SK-N-SH (cell line): ENCODE measurements around the gene ARFGEF2. TPM values are rescaled to one million over a fixed set of nuclear protein-coding genes. Genes with fewer than 3 reads are reported as not detected.

ENCODE experiments used
- CTCF ChIA-PET: fragments of 300-600, 350-600 bp; formaldehyde crosslinking; extraction: SDS; loops from one replicate; lab custom pipeline; 2021; lab: Yijun Ruan, JAX
- POLR2A ChIA-PET: fragments of 350-600 bp; sonication (Branson Sonifier 250); formaldehyde crosslinking; extraction: SDS; loops from one replicate; lab custom pipeline; 2020; ENCODE audit warnings: antibody characterized with exemption, inconsistent platforms; lab: Yijun Ruan, JAX
- DNase-seq: peaks from one replicate; pipeline ENCODE4 v3.0.0; 2012
- H2AFZ ChIP-seq: fragments of 200-600 bp; sonication (generic); 2 replicates; pipeline ENCODE4 v1.8.1; 2016; ENCODE audit warnings: antibody characterized with exemption, mild to moderate bottlenecking, low read depth
- H3F3A ChIP-seq: fragments of 200-600 bp; sonication (generic); replicated peaks from 2 replicates; pipeline ENCODE3; 2016; ENCODE audit warnings: antibody characterized with exemption, mild to moderate bottlenecking; ENCODE audit not compliant: insufficient read depth
- H3K27ac ChIP-seq, 2 experiments: fragments of 200-500 bp in 1 of 2; fragments of 200-600 bp in 1 of 2; sonication (Bioruptor generic) in 1 of 2; sonication (generic), shearing (Covaris generic) in 1 of 2; 2 replicates each; pipeline versions ENCODE4 v1.5.1 to v1.6.1; 2014 to 2016; ENCODE audit warnings: low read depth in 2 of 2, inconsistent platforms in 1 of 2, low read length in 1 of 2, mild to moderate bottlenecking in 1 of 2, mixed read lengths in 1 of 2
- H3K27me3 ChIP-seq: fragments of 200-600 bp; sonication (generic), shearing (Covaris generic); 2 replicates; pipeline ENCODE4 v1.6.1; 2016; ENCODE audit warnings: mixed run types; ENCODE audit not compliant: insufficient read depth
- H3K36me3 ChIP-seq, 2 experiments: fragments of 200-500 bp in 1 of 2; fragments of 200-600 bp in 1 of 2; sonication (Bioruptor generic) in 1 of 2; sonication (generic) in 1 of 2; replicated peaks in 1 of 2; 2 replicates each; pipeline versions ENCODE3 to v1.5.1; 2014 to 2016; ENCODE audit warnings: low read length in 1 of 2, mild to moderate bottlenecking in 1 of 2; ENCODE audit not compliant: insufficient read depth in 2 of 2, control insufficient read depth in 1 of 2
- H3K4me1 ChIP-seq, 2 experiments: fragments of 200-500 bp in 1 of 2; fragments of 200-600 bp in 1 of 2; sonication (Bioruptor generic) in 1 of 2; sonication (generic), shearing (Covaris generic) in 1 of 2; 2 replicates each; pipeline versions ENCODE4 v1.5.1 to v1.6.1; 2014 to 2016; ENCODE audit warnings: low read depth in 1 of 2, low read length in 1 of 2, mixed run types in 1 of 2; ENCODE audit not compliant: insufficient read depth in 2 of 2, control insufficient read depth in 1 of 2
- H3K4me2 ChIP-seq: fragments of 200-600 bp; sonication (generic), shearing (Covaris generic); 2 replicates; pipeline ENCODE4 v1.6.1; 2017; ENCODE audit warnings: mixed run types
- H3K4me3 ChIP-seq, 2 experiments: fragments of 200-500 bp in 1 of 2; fragments of 200-600 bp in 1 of 2; sonication (Bioruptor generic) in 1 of 2; sonication (generic), shearing (Covaris generic) in 1 of 2; 2 replicates each; pipeline versions ENCODE4 v1.5.1 to v1.8.1; 2014 to 2016; ENCODE audit warnings: low read depth in 2 of 2, inconsistent platforms in 1 of 2, low read length in 1 of 2, mild to moderate bottlenecking in 1 of 2, mixed read lengths in 1 of 2, moderate library complexity in 1 of 2
- H3K79me2 ChIP-seq: fragments of 200-600 bp; sonication (generic); 2 replicates; pipeline ENCODE4 v1.8.1; 2017; ENCODE audit warnings: mild to moderate bottlenecking; ENCODE audit not compliant: insufficient read depth
- H3K9ac ChIP-seq: fragments of 200-600 bp; sonication (generic); 2 replicates; pipeline ENCODE4 v1.6.1; 2017; ENCODE audit warnings: mixed run types
- H3K9me2 ChIP-seq: fragments of 200-600 bp; sonication (generic); 2 replicates; pipeline ENCODE4 v1.6.1; 2017; ENCODE audit warnings: mixed run types
- H3K9me3 ChIP-seq: fragments of 200-600 bp; sonication (generic); 2 replicates; pipeline ENCODE4 v1.6.1; 2017; ENCODE audit warnings: mixed run types, mild to moderate bottlenecking, moderate library complexity
- H4K20me1 ChIP-seq: fragments of 200-600 bp; sonication (generic); 2 replicates; pipeline ENCODE4 v1.6.1; 2017; ENCODE audit warnings: mild to moderate bottlenecking, mixed run types; ENCODE audit not compliant: insufficient read depth
- CTCF ChIP-seq: fragments of 200-600 bp; sonication (generic); IDR thresholded peaks from 2 replicates; pipeline ENCODE4 v1.6.1; 2017; ENCODE audit warnings: antibody characterized with exemption, mild to moderate bottlenecking, moderate library complexity
- EP300 ChIP-seq, 2 experiments: IDR thresholded peaks; 2 replicates each; pipeline versions ENCODE4 v1.4.0 to v1.6.1; 2012; ENCODE audit warnings: borderline replicate concordance in 1 of 2, low read depth in 1 of 2, low read length in 1 of 2
- MEF2A ChIP-seq: IDR thresholded peaks from 2 replicates; pipeline ENCODE4 v1.4.0; 2012; ENCODE audit warnings: low read depth, borderline replicate concordance
- MXI1 ChIP-seq: IDR thresholded peaks from 2 replicates; pipeline ENCODE4 v1.6.1; 2012; ENCODE audit warnings: mild to moderate bottlenecking, low read depth, low read length, improper control_type of control experiment
- NRF1 ChIP-seq: IDR thresholded peaks from 2 replicates; pipeline ENCODE4 v1.6.1; 2012; ENCODE audit warnings: low read depth, mild to moderate bottlenecking, low read length
- RAD21 ChIP-seq: IDR thresholded peaks from 2 replicates; pipeline ENCODE4 v1.6.1; 2012; ENCODE audit warnings: mild to moderate bottlenecking, low read length
- SIN3A ChIP-seq: IDR thresholded peaks from 2 replicates; pipeline ENCODE4 v1.6.1; 2012; ENCODE audit warnings: low read depth, mild to moderate bottlenecking, low read length, moderate library complexity, borderline replicate concordance
- SMC3 ChIP-seq: IDR thresholded peaks from 2 replicates; pipeline ENCODE4 v1.6.1; 2012; ENCODE audit warnings: low read depth, low read length, improper control_type of control experiment
- TCF12 ChIP-seq: IDR thresholded peaks from 2 replicates; pipeline ENCODE4 v1.4.0; 2012
- USF1 ChIP-seq: IDR thresholded peaks from 2 replicates; pipeline ENCODE4 v1.4.0; 2012; ENCODE audit warnings: low read depth, borderline replicate concordance
- ZBTB33 ChIP-seq: IDR thresholded peaks from 2 replicates; pipeline ENCODE4 v1.4.0; 2012; ENCODE audit warnings: low read depth, borderline replicate concordance
- WGBS: methylation state at CpG from one replicate; pipeline ENCODE4 v1.1.6; 2017; ENCODE audit warnings: low lambda C conversion rate; 5-methylcytosine and 5-hydroxymethylcytosine counted together
- polyA plus RNA-seq, 3 experiments: library from polyadenylated mRNA; depleted of rRNA; stranded (reverse); fragments of >200 nt; gene quantifications; 2 replicates each; pipeline ENCODE4 v1.2.3, GENCODE V29; 2012

ARFGEF2 gene
- polyA plus RNA-seq, 1 of the 3 experiments (the other 2 are of a cell fraction): 6.1 TPM

DNA sequence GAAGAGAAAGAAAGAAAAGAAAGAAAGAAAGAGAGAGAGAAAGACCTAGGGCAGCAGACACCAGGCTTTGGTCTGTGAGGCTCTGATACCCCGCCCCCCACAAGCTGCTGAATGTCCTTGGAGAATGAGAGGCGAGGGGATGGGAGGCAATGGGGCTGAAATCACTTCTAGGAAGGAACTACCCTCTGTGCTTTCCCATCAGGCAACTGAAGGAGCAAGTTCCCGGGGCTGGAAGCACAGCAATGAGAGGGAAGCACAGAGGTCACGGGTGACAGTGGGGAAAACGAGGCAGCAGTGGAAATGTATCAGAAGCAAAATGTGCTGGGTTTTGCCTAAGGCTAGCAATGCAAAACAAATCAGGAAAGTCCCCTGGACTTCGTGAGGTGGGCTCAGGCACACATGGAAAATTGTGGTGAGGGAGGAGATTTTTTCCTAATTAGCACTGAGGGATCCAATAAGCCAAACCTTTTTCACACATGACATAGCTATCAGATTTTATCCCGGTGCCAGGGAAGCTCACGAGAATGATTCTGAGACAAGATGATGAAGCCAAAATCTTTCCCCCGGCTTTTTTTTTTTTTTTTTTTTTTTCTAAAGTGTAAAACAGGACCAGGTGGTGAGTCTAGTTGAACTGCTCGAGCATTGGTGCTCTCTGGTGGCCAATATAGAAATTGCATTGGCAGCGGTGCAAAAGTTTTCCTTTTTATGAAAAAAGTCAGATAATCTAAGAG is 16.8 kb upstream of the ARFGEF2 start:
- POLR2A ChIA-PET: no interaction called here
- DNase-seq: peak; percentile 68
- H3K27ac ChIP-seq: no peak overlapping the region
- no peak overlapping the region for H3K9ac ChIP-seq
- TF ChIP-seq NRF1 (peak; percentile 31; the same call in 1 of the 2 replicates), TCF12 (peak; percentile 33; the same call in 1 of the 2 replicates), USF1 (no peak), MEF2A (no peak), CTCF (peak; percentile 92), MXI1 (no peak), RAD21 (peak; percentile 95), SMC3 (peak; percentile 96)
- H3K4me2 ChIP-seq: no peak overlapping the region
- CTCF ChIA-PET: interaction anchor here (0.6 to 9.7 kb wide), 46 partner anchors 9 to 1123 kb away, joined by 3 to 245 read pairs (median 4); partner anchors contain the start of gene ARFGEF2
- no peaks in the 10 kb centered on the region for H3K27me3 ChIP-seq
- no peaks in the 10 kb centered on the region for H3K9me2 ChIP-seq
- no peak overlapping the region for H3K4me3 ChIP-seq
- no peaks in the 10 kb centered on the region for H4K20me1 ChIP-seq
- no peaks in the 10 kb centered on the region for H3K36me3 ChIP-seq
- H3K79me2 ChIP-seq: no peaks in the 10 kb centered on the region
- WGBS: 24% methylated on average over 11 of the region's 11 CpGs
- peaks cover 3% of the 10 kb centered on the region for H3F3A ChIP-seq
- H2AFZ ChIP-seq: no peak overlapping the region
- H3K9me3 ChIP-seq: no peaks in the 10 kb centered on the region
- H3K4me1 ChIP-seq: peaks cover 0 to 4% of the 10 kb centered on the region in 2 experiments; a peak in 2 of 4 replicates

GRCh38 chr20:48905297-48905647 is 16.2 kb upstream of the ARFGEF2 start:
- Histone ChIP-seq H3K9me2 (no peaks in the 10 kb centered on the region), H3K4me1 (peaks cover 0 to 4% of the 10 kb centered on the region in 2 experiments; a peak in 2 of 4 replicates), H3K4me3 (no peak overlapping the region), H3K9ac (no peak overlapping the region), H3K27me3 (no peaks in the 10 kb centered on the region), H3K9me3 (no peaks in the 10 kb centered on the region), H4K20me1 (no peaks in the 10 kb centered on the region), H3F3A (peaks cover 3% of the 10 kb centered on the region), H3K4me2 (no peak overlapping the region), H3K79me2 (no peaks in the 10 kb centered on the region), H3K27ac (no peak overlapping the region), H2AFZ (no peak overlapping the region), H3K36me3 (no peaks in the 10 kb centered on the region)
- ChIA-PET POLR2A (no interaction called here), CTCF (interaction anchor here (0.6 to 9.7 kb wide), 39 partner anchors 10 to 1009 kb away, joined by 3 to 245 read pairs (median 5); partner anchors contain the start of gene ARFGEF2)
- 50% methylated on average over 5 of the region's 5 CpGs for WGBS
- DNase-seq: no peak
- TF ChIP-seq RAD21: no peak
- TF ChIP-seq ZBTB33: no peak
- TF ChIP-seq EP300 (IDR thresholded peaks at IDR 0.05; ENCODE audit: borderline replicate concordance in 1 of 2, low read depth in 1 of 2, low read length in 1 of 2): no peak
- no peak for TF ChIP-seq SIN3A
